ENCODE results near the gene VPS35L.

VPS35L gene

GRCh38 chr16:19522397-19522732 lies 33.1 kb upstream of the VPS35L start:
- Histone ChIP-seq H3K36me3 (replicated peaks) (no peaks in the 10 kb centered on the region), H3K27me3 (replicated peaks) (no peaks in the 10 kb centered on the region), H3K27ac (no peak overlapping the region), H3K4me3 (ENCODE audit: low read depth, low read length) (no peak overlapping the region)
- in situ Hi-C loops (cut with HindIII; ENCODE audit: low pct_ligation_motif_present, low sequenced_read_pairs) = no loop called here
- TF ChIP-seq, protein P1, sequence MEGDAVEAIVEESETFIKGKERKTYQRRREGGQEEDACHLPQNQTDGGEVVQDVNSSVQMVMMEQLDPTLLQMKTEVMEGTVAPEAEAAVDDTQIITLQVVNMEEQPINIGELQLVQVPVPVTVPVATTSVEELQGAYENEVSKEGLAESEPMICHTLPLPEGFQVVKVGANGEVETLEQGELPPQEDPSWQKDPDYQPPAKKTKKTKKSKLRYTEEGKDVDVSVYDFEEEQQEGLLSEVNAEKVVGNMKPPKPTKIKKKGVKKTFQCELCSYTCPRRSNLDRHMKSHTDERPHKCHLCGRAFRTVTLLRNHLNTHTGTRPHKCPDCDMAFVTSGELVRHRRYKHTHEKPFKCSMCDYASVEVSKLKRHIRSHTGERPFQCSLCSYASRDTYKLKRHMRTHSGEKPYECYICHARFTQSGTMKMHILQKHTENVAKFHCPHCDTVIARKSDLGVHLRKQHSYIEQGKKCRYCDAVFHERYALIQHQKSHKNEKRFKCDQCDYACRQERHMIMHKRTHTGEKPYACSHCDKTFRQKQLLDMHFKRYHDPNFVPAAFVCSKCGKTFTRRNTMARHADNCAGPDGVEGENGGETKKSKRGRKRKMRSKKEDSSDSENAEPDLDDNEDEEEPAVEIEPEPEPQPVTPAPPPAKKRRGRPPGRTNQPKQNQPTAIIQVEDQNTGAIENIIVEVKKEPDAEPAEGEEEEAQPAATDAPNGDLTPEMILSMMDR (IDR thresholded peaks at IDR 0.05; ENCODE audit: low read depth, low read length, missing control alignments) = no peak
- DNase-seq = no peak

- TF ChIP-seq, protein P1 (IDR thresholded peaks at IDR 0.05; ENCODE audit: low read depth, low read length, missing control alignments) = no peak
- Histone ChIP-seq H3K27ac (no peak overlapping the region), H3K4me3 (ENCODE audit: low read depth, low read length) (no peak overlapping the region), H3K27me3 (replicated peaks) (no peaks in the 10 kb centered on the region), H3K36me3 (replicated peaks) (no peaks in the 10 kb centered on the region)
- in situ Hi-C loops (cut with HindIII; ENCODE audit: low pct_ligation_motif_present, low sequenced_read_pairs) = no loop called here
- no peak for DNase-seq
These were observed 32.7 kb upstream of the VPS35L start for GRCh38 chr16:19522760-19523159.

- Histone ChIP-seq H3K4me3 (ENCODE audit: low read depth, low read length) (no peak overlapping the region), H3K27me3 (replicated peaks) (no peaks in the 10 kb centered on the region), H3K36me3 (replicated peaks) (no peaks in the 10 kb centered on the region), H3K27ac (no peak overlapping the region)
- no peak for DNase-seq
- in situ Hi-C loops (cut with HindIII; ENCODE audit: low pct_ligation_motif_present, low sequenced_read_pairs) = no loop called here
- TF ChIP-seq, protein P1 (IDR thresholded peaks at IDR 0.05; ENCODE audit: low read depth, low read length, missing control alignments) = no peak
These were observed 32.3 kb upstream of the VPS35L start for GRCh38 chr16:19523184-19523558.

DNA sequence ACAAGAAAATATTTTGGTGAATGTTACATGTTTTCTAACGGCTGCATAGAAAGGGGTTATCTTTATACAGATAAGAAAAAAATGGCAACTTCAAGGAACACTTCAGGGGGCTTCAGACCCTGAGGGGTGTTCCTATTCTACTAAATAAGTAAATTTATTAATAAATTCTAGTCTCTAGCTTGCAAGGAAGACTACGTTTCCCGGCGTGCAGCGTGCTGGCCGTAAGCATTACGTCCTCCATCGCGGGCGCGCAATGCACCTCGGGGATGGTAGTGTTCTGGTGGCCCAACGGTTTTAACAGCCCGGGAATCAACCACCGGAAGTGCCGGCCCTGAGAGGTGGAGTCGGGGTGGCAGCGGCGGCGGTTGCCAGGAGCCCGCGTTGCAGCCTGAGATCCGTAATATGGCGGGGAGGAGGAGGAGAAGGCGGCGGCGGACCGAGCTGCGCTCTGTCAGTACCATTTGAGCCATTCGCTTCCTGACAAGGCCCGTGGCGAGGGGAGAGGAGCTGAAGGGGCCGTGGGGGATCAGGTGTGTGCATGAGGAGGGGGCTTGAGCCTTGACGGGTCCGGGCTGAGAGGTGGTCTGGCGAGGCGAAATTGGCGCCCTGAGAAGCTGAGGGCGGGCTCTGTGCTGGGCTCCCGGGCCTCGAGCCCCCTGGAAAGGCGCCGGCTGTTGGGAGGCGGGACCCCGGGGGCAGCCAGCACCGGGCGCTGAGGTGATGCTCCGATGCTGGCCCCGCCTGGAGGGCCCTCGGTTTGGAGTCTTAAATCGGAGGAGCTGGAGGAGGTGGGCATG lies 31.7 kb upstream of the VPS35L start, which contains the start of gene CCP110:
CCP110 (plus strand) TSS at position 384 of the 797 bp plus-strand sequence. CDS start 3,940 bp downstream, outside the sequence.
- Histone ChIP-seq H3K27ac (no peak within 1 kb of the TSS), H3K4me3 (ENCODE audit: low read depth, low read length) (peak within 1 kb of the TSS; percentile 97), H3K27me3 (replicated peaks) (no peaks in the 10 kb centered on the region), H3K36me3 (replicated peaks) (peaks cover 2% of the 10 kb centered on the region)
- in situ Hi-C loops (cut with HindIII; ENCODE audit: low pct_ligation_motif_present, low sequenced_read_pairs) = no loop called here
- DNase-seq = peak; percentile 96
- TF ChIP-seq, protein P1 (IDR thresholded peaks at IDR 0.05; ENCODE audit: low read depth, low read length, missing control alignments) = no peak

- in situ Hi-C loops (cut with HindIII; ENCODE audit: low pct_ligation_motif_present, low sequenced_read_pairs) = no loop called here
- no peaks in the 10 kb centered on the region for H3K27me3 ChIP-seq (replicated peaks)
- H3K27ac ChIP-seq = no peak overlapping the region
- no peak for DNase-seq
- TF ChIP-seq, protein P1 (IDR thresholded peaks at IDR 0.05; ENCODE audit: low read depth, low read length, missing control alignments) = no peak
- peak overlapping the region; percentile 97 for H3K4me3 ChIP-seq (ENCODE audit: low read depth, low read length)
- H3K36me3 ChIP-seq (replicated peaks) = peaks cover 2% of the 10 kb centered on the region
These were observed 31.2 kb upstream of the VPS35L start for GRCh38 chr16:19524356-19524615.
